GM19438 (cell line): ENCODE data around the gene NCEH1.
A peak's percentile ranks its signal among the peaks of the same experiment; 100 is the strongest.
"Not testable (repeated sequence)": the region's sequence is repeated elsewhere in the genome, so short reads cannot be mapped to it uniquely, and the experiment has no call there.

Source experiments
- ATAC-seq: cut with Tn5 transposase; IDR thresholded peaks from one replicate; pipeline ENCODE4 v1.9.1; 2021; ENCODE audit warnings: low read depth; ENCODE audit not compliant: unreplicated experiment

The NCEH1 gene

GRCh38 chr3:172710664-172711453, at the start of gene NCEH1:
Gene NCEH1 (minus strand): TSS chr3:172711067. CDS start chr3:172710984, 83 bp downstream.
- ATAC-seq: peak; percentile 99

GRCh38 chr3:172760416-172760815, 49.5 kb upstream of the NCEH1 start:
- ATAC-seq: not testable (repeated sequence)

GRCh38 chr3:172753125-172753524, 42.3 kb upstream of the NCEH1 start:
- no peak for ATAC-seq

- no peak for ATAC-seq
Measured at GRCh38 chr3:172752651-172753050, 41.8 kb upstream of the NCEH1 start.

- peak; percentile 19 for ATAC-seq
Measured at GRCh38 chr3:172751175-172751704, 40.4 kb upstream of the NCEH1 start.

GRCh38 chr3:172750368-172751174, 39.7 kb upstream of the NCEH1 start, which contains the start of gene ECT2:
Gene ECT2 (plus strand): TSS chr3:172750726. CDS start chr3:172754531, 3,805 bp downstream.
- ATAC-seq: peak; percentile 98

- ATAC-seq: no peak
Measured at GRCh38 chr3:172750069-172750367, 39.2 kb upstream of the NCEH1 start.

GRCh38 chr3:172749230-172749965, 38.5 kb upstream of the NCEH1 start:
- no peak for ATAC-seq

GRCh38 chr3:172746475-172746874, 35.6 kb upstream of the NCEH1 start:
- no peak for ATAC-seq

- no peak for ATAC-seq
Measured at GRCh38 chr3:172739462-172739861, 28.6 kb upstream of the NCEH1 start.

GRCh38 chr3:172735014-172735413, 24.1 kb upstream of the NCEH1 start:
- ATAC-seq: no peak

- ATAC-seq: no peak
Measured at GRCh38 chr3:172726380-172726779, 15.5 kb upstream of the NCEH1 start.

GRCh38 chr3:172722536-172723040, 11.7 kb upstream of the NCEH1 start:
- not testable (repeated sequence) for ATAC-seq

- ATAC-seq: no peak
Measured at GRCh38 chr3:172717493-172718088, 6.7 kb upstream of the NCEH1 start.

GRCh38 chr3:172716476-172716875, 5.6 kb upstream of the NCEH1 start:
- ATAC-seq: no peak

- no peak for ATAC-seq
Measured at GRCh38 chr3:172713316-172713715, 2.4 kb upstream of the NCEH1 start.

- ATAC-seq: peak; percentile 4
Measured at GRCh38 chr3:172711454-172711795, 558 bp upstream of the NCEH1 start.

- peak; percentile 4 for ATAC-seq
Measured at GRCh38 chr3:172709774-172710663, 848 bp downstream of the NCEH1 start.
